ENCODE measurements around the gene TRPC1.

The TRPC1 gene

DNA sequence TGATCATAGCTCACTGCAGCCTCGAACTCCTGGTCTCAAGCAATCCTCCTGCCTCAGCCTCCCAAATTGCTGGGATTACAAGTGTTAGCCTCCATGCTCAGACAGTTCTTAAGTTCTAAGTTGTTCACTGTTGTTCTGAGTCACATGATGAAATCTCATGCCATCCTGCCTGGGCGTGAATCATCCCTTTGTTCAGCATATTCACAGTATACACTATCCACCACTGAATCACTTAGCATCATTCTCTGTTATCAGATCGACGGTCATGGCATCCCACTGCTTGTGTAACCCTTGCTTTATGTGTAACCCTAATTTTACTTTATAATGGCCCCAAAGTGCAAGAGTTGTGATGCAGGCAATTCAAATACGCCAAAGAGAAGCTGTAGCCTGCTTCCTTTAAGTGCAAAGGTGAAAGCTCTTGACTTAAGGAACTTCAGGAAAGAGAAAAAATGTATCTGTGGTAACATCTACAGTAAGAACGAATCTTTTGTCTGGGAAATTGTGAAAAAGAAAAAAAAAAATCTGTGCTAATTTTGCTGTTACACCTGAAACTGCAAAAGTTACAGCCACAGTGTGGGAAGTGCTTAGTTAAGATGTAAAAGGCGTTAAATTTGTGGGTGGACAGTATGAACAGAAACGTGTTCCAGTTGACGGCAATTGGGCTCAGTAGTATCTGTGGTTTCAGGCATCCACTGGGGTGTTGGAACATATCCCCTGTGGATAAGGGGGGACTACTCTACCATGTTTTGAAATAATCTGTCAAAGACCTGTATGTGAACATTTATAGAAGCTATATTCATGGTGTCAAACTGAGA is 84.5 kb downstream of the TRPC1 start:
- FAIRE-seq = no peak
- TF ChIP-seq, protein P1, sequence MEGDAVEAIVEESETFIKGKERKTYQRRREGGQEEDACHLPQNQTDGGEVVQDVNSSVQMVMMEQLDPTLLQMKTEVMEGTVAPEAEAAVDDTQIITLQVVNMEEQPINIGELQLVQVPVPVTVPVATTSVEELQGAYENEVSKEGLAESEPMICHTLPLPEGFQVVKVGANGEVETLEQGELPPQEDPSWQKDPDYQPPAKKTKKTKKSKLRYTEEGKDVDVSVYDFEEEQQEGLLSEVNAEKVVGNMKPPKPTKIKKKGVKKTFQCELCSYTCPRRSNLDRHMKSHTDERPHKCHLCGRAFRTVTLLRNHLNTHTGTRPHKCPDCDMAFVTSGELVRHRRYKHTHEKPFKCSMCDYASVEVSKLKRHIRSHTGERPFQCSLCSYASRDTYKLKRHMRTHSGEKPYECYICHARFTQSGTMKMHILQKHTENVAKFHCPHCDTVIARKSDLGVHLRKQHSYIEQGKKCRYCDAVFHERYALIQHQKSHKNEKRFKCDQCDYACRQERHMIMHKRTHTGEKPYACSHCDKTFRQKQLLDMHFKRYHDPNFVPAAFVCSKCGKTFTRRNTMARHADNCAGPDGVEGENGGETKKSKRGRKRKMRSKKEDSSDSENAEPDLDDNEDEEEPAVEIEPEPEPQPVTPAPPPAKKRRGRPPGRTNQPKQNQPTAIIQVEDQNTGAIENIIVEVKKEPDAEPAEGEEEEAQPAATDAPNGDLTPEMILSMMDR (IDR thresholded peaks at IDR 0.05; ENCODE audit: insufficient read depth, missing control alignments) = no peak

GRCh38 chr3:142809259-142809658 is 85.4 kb downstream of the TRPC1 start:
- FAIRE-seq (no peak), DNase-seq (ENCODE audit: insufficient read length, low spot score) (no peak)
- TF ChIP-seq, protein P1 (IDR thresholded peaks at IDR 0.05; ENCODE audit: insufficient read depth, missing control alignments) = no peak

More for the DNA sequence above, 84.5 kb downstream of the TRPC1 start:
- DNase-seq (ENCODE audit: insufficient read length, low spot score) = no peak

GRCh38 chr3:142815803-142816202 is 92.0 kb downstream of the TRPC1 start:
- TF ChIP-seq, protein P1 (IDR thresholded peaks at IDR 0.05; ENCODE audit: insufficient read depth, missing control alignments) = no peak
- no peak for DNase-seq (ENCODE audit: insufficient read length, low spot score)
- no peak for FAIRE-seq

- FAIRE-seq = no peak
- no peak for DNase-seq (ENCODE audit: insufficient read length, low spot score)
These were observed 93.5 kb downstream of the TRPC1 start for GRCh38 chr3:142817356-142817755.

GRCh38 chr3:142817897-142818296 is 94.1 kb downstream of the TRPC1 start:
- DNase-seq (ENCODE audit: insufficient read length, low spot score) (no peak), FAIRE-seq (no peak)
- TF ChIP-seq, protein P1 (IDR thresholded peaks at IDR 0.05; ENCODE audit: insufficient read depth, missing control alignments) = no peak

More at GRCh38 chr3:142817356-142817755, 93.5 kb downstream of the TRPC1 start:
- TF ChIP-seq, protein P1 (IDR thresholded peaks at IDR 0.05; ENCODE audit: insufficient read depth, missing control alignments) = no peak

DNA sequence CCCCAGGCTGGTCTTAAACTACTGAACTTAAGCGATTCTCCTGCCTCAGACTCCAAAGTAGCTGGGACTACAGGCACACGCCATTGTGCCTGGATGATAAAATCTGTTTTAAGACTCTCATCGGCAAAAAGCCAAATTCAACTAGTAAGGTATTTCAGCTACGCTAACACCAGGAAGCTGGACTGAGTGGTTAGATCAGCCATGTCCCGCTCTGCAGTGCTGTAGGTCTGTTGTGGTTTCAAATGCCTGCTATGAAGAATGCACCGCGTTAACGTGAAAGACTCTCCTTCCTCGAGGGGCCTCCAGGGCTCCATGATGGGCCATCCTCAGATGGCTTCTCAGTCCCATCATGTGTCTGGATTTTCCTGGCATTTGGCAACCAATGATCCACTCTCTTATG is 94.8 kb downstream of the TRPC1 start:
- DNase-seq (ENCODE audit: insufficient read length, low spot score) = no peak
- FAIRE-seq = no peak

More for the DNA sequence above, 94.8 kb downstream of the TRPC1 start:
- TF ChIP-seq, protein P1 (IDR thresholded peaks at IDR 0.05; ENCODE audit: insufficient read depth, missing control alignments) = no peak
